ENCODE measurements around the gene FRMD4A. TPM values are rescaled to one million over a fixed set of nuclear protein-coding genes. Genes with fewer than 3 reads are reported as not detected.

Gene FRMD4A
- total RNA-seq, 1 experiment from 2014 or later, result 19.6 TPM

GRCh38 chr10:13938950-13939349 lies 391.8 kb downstream of the FRMD4A start:
- TF ChIP-seq, protein P1, sequence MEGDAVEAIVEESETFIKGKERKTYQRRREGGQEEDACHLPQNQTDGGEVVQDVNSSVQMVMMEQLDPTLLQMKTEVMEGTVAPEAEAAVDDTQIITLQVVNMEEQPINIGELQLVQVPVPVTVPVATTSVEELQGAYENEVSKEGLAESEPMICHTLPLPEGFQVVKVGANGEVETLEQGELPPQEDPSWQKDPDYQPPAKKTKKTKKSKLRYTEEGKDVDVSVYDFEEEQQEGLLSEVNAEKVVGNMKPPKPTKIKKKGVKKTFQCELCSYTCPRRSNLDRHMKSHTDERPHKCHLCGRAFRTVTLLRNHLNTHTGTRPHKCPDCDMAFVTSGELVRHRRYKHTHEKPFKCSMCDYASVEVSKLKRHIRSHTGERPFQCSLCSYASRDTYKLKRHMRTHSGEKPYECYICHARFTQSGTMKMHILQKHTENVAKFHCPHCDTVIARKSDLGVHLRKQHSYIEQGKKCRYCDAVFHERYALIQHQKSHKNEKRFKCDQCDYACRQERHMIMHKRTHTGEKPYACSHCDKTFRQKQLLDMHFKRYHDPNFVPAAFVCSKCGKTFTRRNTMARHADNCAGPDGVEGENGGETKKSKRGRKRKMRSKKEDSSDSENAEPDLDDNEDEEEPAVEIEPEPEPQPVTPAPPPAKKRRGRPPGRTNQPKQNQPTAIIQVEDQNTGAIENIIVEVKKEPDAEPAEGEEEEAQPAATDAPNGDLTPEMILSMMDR (conservative IDR thresholded peaks at IDR 0.05), result no peak
- Histone ChIP-seq H4K91ac (ENCODE audit: insufficient read length, low read depth, low read length) (no peak overlapping the region), H3K18ac (ENCODE audit: insufficient read length, low read depth, low read length) (no peak overlapping the region), H3K56ac (ENCODE audit: insufficient read length, low read depth, low read length) (no peak overlapping the region), H3K9me3 (ENCODE audit: control insufficient read depth, low read depth, low read length) (no peaks in the 10 kb centered on the region), H3K79me1 (ENCODE audit: insufficient read depth, low read depth, low read length, poor library complexity, severe bottlenecking) (no peaks in the 10 kb centered on the region), H4K5ac (ENCODE audit: insufficient read length, low read depth, low read length) (no peak overlapping the region), H2BK120ac (ENCODE audit: low read depth, low read length, poor library complexity, severe bottlenecking) (no peak overlapping the region), H3K27ac (ENCODE audit: insufficient read length, low read depth, low read length) (no peak overlapping the region), H3K14ac (ENCODE audit: insufficient read depth, low read length) (no peak overlapping the region), H3K9ac (ENCODE audit: extremely low read depth, insufficient read length, low read length) (no peak overlapping the region), H3K4me1 (ENCODE audit: insufficient read depth, low read length) (0 out of 2 replicates have a peak, but pooled peaks cover 2% of the 10 kb centered on the region), H3K23me2 (ENCODE audit: insufficient read length, low read depth, low read length, poor library complexity, severe bottlenecking) (no peaks in the 10 kb centered on the region), H2BK20ac (ENCODE audit: low read depth, low read length, poor library complexity, severe bottlenecking) (no peak overlapping the region), H2BK12ac (ENCODE audit: insufficient read length, low read depth, low read length) (no peak overlapping the region), H3K79me2 (ENCODE audit: insufficient read depth, low read length) (no peaks in the 10 kb centered on the region; the same call in 1 of the 2 replicates), H4K20me1 (ENCODE audit: control insufficient read depth, insufficient read depth, insufficient read length) (peaks cover 2% of the 10 kb centered on the region), H2AK5ac (ENCODE audit: insufficient read length, low read length) (no peak overlapping the region), H3K27me3 (ENCODE audit: insufficient read depth, low read length) (no peaks in the 10 kb centered on the region), H3K4ac (ENCODE audit: low read depth, low read length) (no peak overlapping the region), H3K4me2 (ENCODE audit: insufficient read depth, insufficient read length, low read length) (no peak overlapping the region), H4K8ac (replicated peaks; ENCODE audit: insufficient read length, low read depth, low read length) (no peak overlapping the region), H2BK5ac (ENCODE audit: insufficient read length, low read length) (no peak overlapping the region), H2AFZ (ENCODE audit: low read length) (no peak overlapping the region), H2BK15ac (ENCODE audit: low read depth, low read length) (no peak overlapping the region), H3K23ac (ENCODE audit: insufficient read length, low read depth, low read length) (no peak overlapping the region), H3T11ph (ENCODE audit: low read length) (no peak overlapping the region)
- whole genome bisulfite sequencing (ENCODE audit: extremely low coverage, insufficient read length, low lambda C conversion rate), result no CpG with 5 or more reads among the region's 8 CpGs
- Mint-ChIP-seq H3K27ac (no peak overlapping the region), H3K4me3 (no peak overlapping the region), H3K27me3 (ENCODE audit: low read depth) (peaks cover 2% of the 10 kb centered on the region; the same call in 1 of the 2 replicates), H3K4me1 (peaks cover 6 to 9% of the 10 kb centered on the region in 2 experiments), H3K36me3 (ENCODE audit: insufficient read depth in 1 of 3, low read depth in 3 of 3) (peaks cover 5 to 13% (median 7%) of the 10 kb centered on the region in 3 experiments; a peak in 6 of 7 replicates), H3K9me3 (peaks cover 10 to 11% of the 10 kb centered on the region in 2 experiments)
- no peak for DNase-seq

Measured in H9 (cell line).